GM21367 (cell line): ENCODE results near the gene PPT1.

Source experiments
- ATAC-seq: cut with Tn5 transposase; IDR thresholded peaks from one replicate; pipeline ENCODE4 v1.9.1; 2021; ENCODE audit not compliant: unreplicated experiment

The PPT1 gene

GRCh38 chr1:40096977-40097782 lies at the start of gene PPT1:
TSS of gene PPT1 (minus strand) at chr1:40097252. CDS start at chr1:40097238, 14 bp downstream.
- ATAC-seq = no peak

- no peak for ATAC-seq
Measured at GRCh38 chr1:40143891-40144575, 47.0 kb upstream of the PPT1 start.

- no peak for ATAC-seq
Measured at GRCh38 chr1:40141878-40142535, 45.0 kb upstream of the PPT1 start.

- ATAC-seq = no peak
Measured at GRCh38 chr1:40140211-40140973, 43.3 kb upstream of the PPT1 start.

- no peak for ATAC-seq
Measured at GRCh38 chr1:40133839-40134238, 36.8 kb upstream of the PPT1 start.

- ATAC-seq = no peak
Measured at GRCh38 chr1:40133312-40133665, 36.2 kb upstream of the PPT1 start.

GRCh38 chr1:40132383-40133311 lies 35.6 kb upstream of the PPT1 start:
- no peak for ATAC-seq

GRCh38 chr1:40130892-40131291 lies 33.8 kb upstream of the PPT1 start:
- no peak for ATAC-seq

- no peak for ATAC-seq
Measured at GRCh38 chr1:40122855-40123254, 25.8 kb upstream of the PPT1 start.

- ATAC-seq = no peak
Measured at GRCh38 chr1:40120128-40120527, 23.1 kb upstream of the PPT1 start.

- ATAC-seq = no peak
Measured at GRCh38 chr1:40114400-40114799, 17.3 kb upstream of the PPT1 start.

GRCh38 chr1:40110389-40110788 lies 13.3 kb upstream of the PPT1 start:
- ATAC-seq = no peak

- ATAC-seq = no peak
Measured at GRCh38 chr1:40107290-40107959, 10.4 kb upstream of the PPT1 start.

- ATAC-seq = no peak
Measured at GRCh38 chr1:40105028-40105427, 8.0 kb upstream of the PPT1 start.

GRCh38 chr1:40102896-40103295 lies 5.8 kb upstream of the PPT1 start:
- ATAC-seq = no peak

GRCh38 chr1:40102038-40102437 lies 5.0 kb upstream of the PPT1 start:
- ATAC-seq = no peak

GRCh38 chr1:40096646-40096976 lies 441 bp downstream of the PPT1 start:
- ATAC-seq = no peak

GRCh38 chr1:40095806-40096205 lies 1.2 kb downstream of the PPT1 start:
- no peak for ATAC-seq

- no peak for ATAC-seq
Measured at GRCh38 chr1:40094466-40095110, 2.5 kb downstream of the PPT1 start.
